Bronchial epithelial cell (primary cell): ENCODE measurements around the gene CGB1. TPM values are rescaled to one million over a fixed set of nuclear protein-coding genes. Genes with fewer than 3 reads are reported as not detected.
A peak's percentile ranks its signal among the peaks of the same experiment; 100 is the strongest.

Experiments used
- DNase-seq: peaks from one replicate; pipeline ENCODE4 v3.0.0-alpha.2; 2010; ENCODE audit warnings: low read depth
- FAIRE-seq: peaks from 2 replicates; lab custom pipeline; 2011; peaks lifted over from hg19 to GRCh38; lab: Jason Lieb, UNC
- H3K27me3 ChIP-seq: 2 replicates; pipeline ENCODE4 v1.5.1; 2011; ENCODE audit warnings: low read length; ENCODE audit not compliant: control insufficient read depth, insufficient read depth
- H3K36me3 ChIP-seq: 2 replicates; pipeline ENCODE4 v1.5.1; 2011; ENCODE audit warnings: low read length; ENCODE audit not compliant: control insufficient read depth, insufficient read depth
- H3K4me3 ChIP-seq: 2 replicates; pipeline ENCODE4 v1.5.1; 2011; ENCODE audit warnings: mild to moderate bottlenecking, low read depth, low read length, control low read depth
- total RNA-seq: library from RNA; depleted of rRNA; stranded (reverse); fragments of >200 nt; gene quantifications from 2 replicates; pipeline ENCODE4 v1.2.1, GENCODE V29; 2014
- TF ChIP-seq, protein P1 (sequence below): IDR thresholded peaks from 2 replicates; pipeline ENCODE4 v1.5.1; 2011; ENCODE audit warnings: mild to moderate bottlenecking, moderate library complexity, low read length, control low read depth, inconsistent platforms; ENCODE audit not compliant: insufficient read depth, severe bottlenecking

Gene CGB1
- total RNA-seq, 1 donor from 2014 or later = not detected

GRCh38 chr19:49070416-49070815, 33.7 kb upstream of the CGB1 start:
- peaks cover 11% of the 10 kb centered on the region for H3K27me3 ChIP-seq
- no peaks in the 10 kb centered on the region for H3K36me3 ChIP-seq
- DNase-seq = no peak
- no peak overlapping the region for H3K4me3 ChIP-seq
- peak; percentile 90 for FAIRE-seq
- TF ChIP-seq, protein P1, sequence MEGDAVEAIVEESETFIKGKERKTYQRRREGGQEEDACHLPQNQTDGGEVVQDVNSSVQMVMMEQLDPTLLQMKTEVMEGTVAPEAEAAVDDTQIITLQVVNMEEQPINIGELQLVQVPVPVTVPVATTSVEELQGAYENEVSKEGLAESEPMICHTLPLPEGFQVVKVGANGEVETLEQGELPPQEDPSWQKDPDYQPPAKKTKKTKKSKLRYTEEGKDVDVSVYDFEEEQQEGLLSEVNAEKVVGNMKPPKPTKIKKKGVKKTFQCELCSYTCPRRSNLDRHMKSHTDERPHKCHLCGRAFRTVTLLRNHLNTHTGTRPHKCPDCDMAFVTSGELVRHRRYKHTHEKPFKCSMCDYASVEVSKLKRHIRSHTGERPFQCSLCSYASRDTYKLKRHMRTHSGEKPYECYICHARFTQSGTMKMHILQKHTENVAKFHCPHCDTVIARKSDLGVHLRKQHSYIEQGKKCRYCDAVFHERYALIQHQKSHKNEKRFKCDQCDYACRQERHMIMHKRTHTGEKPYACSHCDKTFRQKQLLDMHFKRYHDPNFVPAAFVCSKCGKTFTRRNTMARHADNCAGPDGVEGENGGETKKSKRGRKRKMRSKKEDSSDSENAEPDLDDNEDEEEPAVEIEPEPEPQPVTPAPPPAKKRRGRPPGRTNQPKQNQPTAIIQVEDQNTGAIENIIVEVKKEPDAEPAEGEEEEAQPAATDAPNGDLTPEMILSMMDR = no peak

GRCh38 chr19:49069026-49069425, 32.3 kb upstream of the CGB1 start:
- peak; percentile 63 for DNase-seq
- TF ChIP-seq, protein P1 = no peak
- FAIRE-seq = peak; percentile 83
- Histone ChIP-seq H3K4me3 (no peak overlapping the region), H3K27me3 (peaks cover 11% of the 10 kb centered on the region), H3K36me3 (no peaks in the 10 kb centered on the region)

DNA sequence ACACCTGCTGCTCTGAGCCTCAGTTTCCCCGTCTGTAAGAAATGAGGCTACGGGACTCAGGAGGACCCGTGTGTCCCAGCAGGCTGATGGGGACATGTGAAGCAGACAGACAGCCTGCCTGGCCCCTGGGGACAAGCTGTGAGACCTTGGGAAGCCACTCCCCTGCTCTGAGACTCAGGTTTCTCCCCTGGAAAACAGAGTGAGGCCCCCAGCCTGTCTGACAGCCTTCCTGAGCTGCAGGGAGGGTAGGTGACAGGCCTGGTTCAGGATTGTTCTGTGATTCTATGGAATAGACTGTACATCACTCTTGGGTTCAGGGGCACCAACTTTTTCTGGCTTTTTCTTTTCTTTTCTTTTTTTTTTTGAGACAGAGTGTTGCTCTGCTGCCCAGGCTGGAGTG, 30.9 kb upstream of the CGB1 start:
- peaks cover 5% of the 10 kb centered on the region for H3K27me3 ChIP-seq
- FAIRE-seq (no peak), DNase-seq (no peak)
- H3K36me3 ChIP-seq = no peaks in the 10 kb centered on the region
- H3K4me3 ChIP-seq = no peak overlapping the region
- TF ChIP-seq, protein P1 = no peak

DNA sequence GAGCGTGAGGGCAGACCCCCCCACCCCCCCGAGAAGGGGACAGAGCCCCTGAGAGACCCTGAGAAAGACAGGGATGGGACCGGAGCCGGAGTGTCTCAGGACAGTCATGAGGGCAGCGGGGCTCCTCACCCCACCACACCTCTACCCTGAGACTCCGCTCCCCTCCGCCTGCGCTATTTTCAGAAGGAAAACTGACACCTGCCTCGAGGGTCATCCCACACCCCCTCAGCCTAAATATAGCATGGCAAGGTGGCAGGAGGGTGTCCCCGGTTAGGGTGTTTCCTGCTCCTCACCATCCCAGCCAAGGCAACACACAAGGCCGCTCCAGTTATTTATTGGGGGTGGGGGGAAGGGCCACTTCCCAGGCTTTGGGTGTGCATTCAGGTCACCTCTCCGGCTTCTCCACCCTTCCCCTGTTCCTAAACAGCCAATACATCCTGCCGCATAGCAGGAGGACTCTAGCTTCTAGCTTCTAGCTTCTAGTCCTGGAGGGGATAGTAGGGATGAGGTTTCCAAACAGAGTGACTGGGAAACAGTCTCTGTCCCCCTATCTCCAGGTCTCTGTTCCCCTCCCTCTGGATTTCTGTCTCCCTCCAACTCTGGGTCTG, 29.3 kb upstream of the CGB1 start:
- DNase-seq (no peak), FAIRE-seq (no peak)
- Histone ChIP-seq H3K27me3 (no peaks in the 10 kb centered on the region), H3K36me3 (peaks cover 2% of the 10 kb centered on the region), H3K4me3 (no peak overlapping the region)
- TF ChIP-seq, protein P1 = no peak

GRCh38 chr19:49064768-49065611, 28.3 kb upstream of the CGB1 start, which contains the start of gene NTF4:
NTF4 (minus strand) TSS chr19:49064818; CDS start chr19:49061997, 2,821 bp downstream.
- TF ChIP-seq, protein P1 = peak; percentile 17
- H3K27me3 ChIP-seq = no peaks in the 10 kb centered on the region
- peak within 1 kb of the TSS; percentile 67 for H3K4me3 ChIP-seq
- FAIRE-seq (no peak), DNase-seq (peak; percentile 47)
- peaks cover 2% of the 10 kb centered on the region for H3K36me3 ChIP-seq
